H54 (cell line): ENCODE measurements around the gene ZEB2.
A peak's percentile ranks its signal among the peaks of the same experiment; 100 is the strongest.

Experiments used
- DNase-seq: peaks from one replicate; pipeline ENCODE4 v3.0.0; 2011; ENCODE audit warnings: low spot score, mixed read lengths; ENCODE audit not compliant: insufficient read length
- FAIRE-seq: peaks from 3 replicates; lab custom pipeline; 2011; peaks lifted over from hg19 to GRCh38; lab: Jason Lieb, UNC
- POLR2A ChIP-seq: IDR thresholded peaks from 2 replicates; pipeline ENCODE4 v1.6.1; 2011; ENCODE audit warnings: low read depth, mild to moderate bottlenecking, low read length

The ZEB2 gene

DNA sequence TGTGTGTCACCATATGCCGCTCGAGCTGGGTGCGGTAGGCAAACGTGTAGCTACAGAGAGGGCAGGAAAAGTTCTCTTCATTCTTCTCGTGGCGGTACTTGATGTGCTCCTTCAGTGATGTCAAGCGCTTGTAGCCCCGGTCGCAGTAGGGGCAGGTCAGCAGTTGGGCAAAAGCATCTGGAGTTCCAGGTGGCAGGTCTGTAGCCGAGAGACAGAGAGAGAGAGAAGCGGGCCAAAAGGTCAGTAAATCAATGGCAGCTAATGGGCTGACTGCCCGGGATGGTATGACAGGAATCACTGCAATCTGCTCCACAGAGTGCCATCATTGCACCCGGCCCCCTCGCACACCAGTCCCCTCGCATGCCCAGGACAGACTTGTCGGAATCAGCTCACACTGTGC lies 116.0 kb downstream of the ZEB2 start:
- no peak for TF ChIP-seq POLR2A
- DNase-seq (no peak), FAIRE-seq (no peak)

DNA sequence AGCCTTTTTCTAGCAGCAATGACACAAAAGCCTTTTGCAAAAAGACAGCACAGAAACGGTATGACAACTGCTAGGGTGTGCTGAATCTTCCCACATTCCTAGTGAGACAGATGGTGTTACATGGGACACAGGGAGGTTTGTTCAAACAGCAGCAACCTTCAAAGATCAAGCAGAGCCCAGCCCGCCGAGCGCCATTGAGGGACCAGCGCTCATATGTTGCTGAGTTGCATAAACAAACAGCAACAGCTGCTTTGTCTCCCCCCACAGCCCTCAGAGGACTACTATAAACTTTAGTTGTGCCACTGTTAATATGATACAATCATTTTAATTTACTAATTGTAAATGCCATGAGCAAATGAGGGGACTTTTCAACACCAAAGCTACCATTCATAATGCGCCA lies 117.7 kb downstream of the ZEB2 start:
- DNase-seq (no peak), FAIRE-seq (no peak)
- TF ChIP-seq POLR2A = no peak

DNA sequence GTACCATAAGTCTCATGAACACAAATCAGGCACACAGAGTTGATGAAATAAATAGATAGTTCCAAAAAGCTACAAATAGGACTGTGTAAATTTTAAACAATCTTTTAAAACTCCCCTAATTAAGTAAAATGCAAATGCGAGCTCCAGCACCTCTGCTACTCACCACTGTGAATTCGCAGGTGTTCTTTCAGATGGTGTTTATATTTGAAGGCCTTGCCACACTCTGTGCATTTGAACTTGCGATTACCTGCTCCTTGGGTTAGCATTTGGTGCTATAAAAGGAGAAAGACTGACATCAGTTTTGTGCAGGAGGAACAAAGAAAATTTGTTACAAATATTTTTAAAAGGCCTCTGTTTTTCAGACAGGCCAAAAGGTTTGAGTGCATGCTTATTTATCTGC lies 118.9 kb downstream of the ZEB2 start:
- TF ChIP-seq POLR2A = no peak
- FAIRE-seq (no peak), DNase-seq (no peak)

DNA sequence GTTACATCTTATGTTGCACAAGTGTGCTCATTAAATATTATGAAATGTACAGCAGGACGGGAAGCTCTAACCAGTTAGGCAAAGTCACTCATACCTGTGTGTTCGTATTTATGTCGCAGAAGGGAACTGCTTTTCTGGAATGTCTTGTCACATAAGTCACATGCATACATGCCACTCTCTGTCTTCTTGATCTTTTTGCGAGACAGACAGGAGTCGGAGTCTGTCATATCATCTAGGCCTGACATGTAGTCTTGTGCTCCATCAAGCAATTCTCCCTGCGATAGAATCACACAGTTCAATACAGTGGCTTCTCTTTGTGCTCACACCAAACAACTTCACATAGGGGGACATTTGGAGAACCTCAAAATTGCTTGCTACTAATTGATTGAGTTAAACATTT lies 123.6 kb downstream of the ZEB2 start:
- no peak for TF ChIP-seq POLR2A
- FAIRE-seq = no peak
- no peak for DNase-seq

DNA sequence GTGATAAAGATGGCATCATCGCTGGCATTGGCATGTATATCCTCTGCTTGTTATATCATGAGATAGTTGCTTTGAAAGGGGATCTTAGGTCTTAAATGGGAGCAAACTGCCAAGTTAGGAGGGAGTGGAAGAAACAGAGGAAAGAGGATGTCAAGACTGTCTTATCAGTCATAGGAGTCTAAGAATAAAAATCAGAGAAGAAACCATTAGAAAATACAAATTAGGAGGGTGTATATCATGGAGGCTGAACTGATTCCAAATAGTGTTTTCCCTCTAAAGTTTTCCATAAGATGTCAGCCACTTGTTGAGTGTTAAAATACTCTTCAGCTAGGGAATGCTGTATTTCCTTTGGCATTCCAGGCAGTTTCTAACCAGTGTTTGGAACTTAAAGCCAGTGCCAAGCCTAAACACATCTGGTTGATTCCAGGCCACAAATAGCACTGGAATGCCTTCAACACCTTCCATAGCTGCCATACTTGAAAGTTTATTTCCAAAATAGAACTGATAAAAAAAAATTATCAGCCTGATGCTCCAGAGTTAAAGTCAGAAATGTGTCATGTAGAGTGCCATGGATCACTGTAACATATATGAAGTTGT lies 129.4 kb downstream of the ZEB2 start:
- TF ChIP-seq POLR2A = no peak
- FAIRE-seq (no peak), DNase-seq (no peak)

DNA sequence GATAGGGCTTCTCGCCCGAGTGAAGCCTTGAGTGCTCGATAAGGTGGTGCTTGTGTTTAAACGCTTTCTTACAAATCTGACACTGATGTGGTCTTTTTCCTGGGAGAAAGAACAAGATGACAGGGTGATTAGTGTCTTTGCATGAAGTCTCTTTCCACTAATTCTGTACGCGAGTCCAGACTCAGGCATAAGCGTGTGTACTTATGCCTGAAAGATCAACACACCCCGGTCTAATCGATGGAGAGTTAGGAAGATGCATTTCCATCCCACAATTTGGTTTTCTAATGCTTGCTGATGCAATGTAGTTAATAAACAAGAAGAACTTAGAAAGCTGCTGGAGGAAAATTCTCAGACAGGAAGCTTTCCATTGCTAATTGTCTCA lies 130.0 kb downstream of the ZEB2 start:
- no peak for DNase-seq
- no peak for FAIRE-seq
- no peak for TF ChIP-seq POLR2A

DNA sequence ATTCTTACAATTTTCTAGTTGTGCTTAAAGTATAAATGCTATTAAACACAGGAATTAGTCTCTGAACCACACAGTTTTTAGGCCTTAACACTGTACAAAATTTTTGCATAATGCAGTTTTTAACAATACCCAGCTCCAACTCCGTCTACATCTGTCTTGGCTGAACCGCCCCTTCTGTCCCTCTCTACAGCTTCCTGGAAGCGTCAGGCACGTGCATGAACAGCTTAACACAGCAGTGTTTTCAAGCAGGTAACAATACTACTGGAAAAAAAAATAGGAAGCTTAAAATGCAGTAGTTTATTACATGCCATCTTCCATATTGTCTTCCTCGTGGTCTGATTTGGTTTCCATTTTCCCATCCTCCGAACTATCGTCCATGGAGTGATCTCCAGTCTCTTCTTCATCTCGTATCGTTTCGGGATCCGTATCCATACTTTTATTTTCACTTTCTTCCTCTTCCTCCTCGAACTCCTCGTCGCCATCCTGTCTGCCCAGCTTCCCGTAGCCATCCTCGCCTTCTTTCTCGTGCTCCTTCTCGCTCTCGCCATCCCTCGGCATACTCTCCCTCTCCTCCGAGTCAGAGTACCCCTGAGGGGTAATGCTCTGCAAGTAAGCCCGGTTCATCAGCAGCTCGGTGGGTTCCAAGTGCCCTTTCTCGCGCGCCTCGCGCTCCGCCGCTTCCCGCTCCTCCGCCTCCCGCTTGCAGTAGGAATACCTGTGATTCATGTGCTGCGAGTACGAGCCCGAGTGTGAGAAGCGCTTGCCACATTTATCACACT lies 130.6 kb downstream of the ZEB2 start:
- DNase-seq = no peak

DNA sequence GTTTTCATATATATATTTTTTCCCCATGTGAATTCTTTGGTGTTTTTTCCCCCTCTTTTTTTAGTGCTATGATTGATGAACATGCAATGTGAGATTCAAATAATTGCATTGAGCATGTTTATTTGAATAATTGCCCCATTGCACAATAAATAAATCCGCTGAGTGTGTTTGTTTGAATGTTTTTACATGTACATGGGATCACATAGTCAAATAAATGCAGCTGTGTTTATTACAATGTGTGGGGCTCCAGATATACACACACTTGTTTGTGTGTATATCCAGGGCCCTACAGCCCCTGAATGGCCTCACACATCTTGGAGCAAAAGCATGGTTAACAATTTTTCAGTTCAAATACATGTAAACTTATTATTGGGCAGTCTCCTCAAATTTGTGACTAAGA lies 134.5 kb downstream of the ZEB2 start:
- DNase-seq (no peak), FAIRE-seq (no peak)
- TF ChIP-seq POLR2A = no peak

More for the DNA sequence above, 130.6 kb downstream of the ZEB2 start:
- FAIRE-seq = peak; percentile 38
- TF ChIP-seq POLR2A = no peak

DNA sequence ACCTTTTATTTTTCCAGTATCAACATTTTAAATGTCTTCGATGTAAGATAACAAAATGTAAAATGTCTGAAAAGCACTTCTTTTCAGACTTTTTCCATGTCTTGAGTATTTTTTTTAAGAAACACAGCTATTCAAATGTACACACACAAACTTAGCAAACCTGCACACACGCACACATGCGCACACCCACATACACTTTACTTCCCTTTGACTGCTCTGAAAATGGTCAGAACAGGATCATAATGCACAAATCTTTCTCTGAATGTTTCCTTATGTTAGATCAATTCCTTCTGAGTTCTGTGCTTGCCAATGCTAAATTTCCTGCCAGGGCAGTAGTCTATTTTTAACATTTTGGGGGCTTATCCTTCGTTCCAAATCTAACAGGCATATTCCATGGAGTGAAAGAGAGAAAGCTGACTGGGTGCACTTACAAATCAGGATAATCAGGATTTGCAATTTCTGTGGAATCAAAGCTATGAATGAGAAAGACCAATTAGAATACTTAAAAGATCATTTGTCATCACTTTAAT lies 136.3 kb downstream of the ZEB2 start:
- DNase-seq (no peak), FAIRE-seq (peak; percentile 11)
- no peak for TF ChIP-seq POLR2A

DNA sequence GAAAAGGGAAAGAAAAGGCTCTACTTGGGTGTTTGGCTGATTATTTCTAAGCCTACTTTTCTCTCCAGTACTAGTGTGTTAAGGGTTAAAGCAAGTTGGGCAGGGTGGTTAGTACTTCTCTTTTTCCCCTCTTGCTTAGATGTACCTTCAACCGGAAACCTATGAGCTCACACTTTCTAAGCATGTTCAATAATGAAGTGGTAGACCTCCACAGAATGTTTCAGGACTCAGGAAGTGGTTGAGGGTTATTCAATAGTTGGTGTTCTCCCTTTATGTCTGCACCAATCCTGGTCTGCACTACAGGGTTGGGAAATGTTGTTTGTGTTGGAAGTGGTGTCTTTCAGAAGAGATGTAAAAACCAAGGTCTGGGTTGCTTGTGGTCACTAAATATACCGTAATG lies 137.1 kb downstream of the ZEB2 start:
- no peak for TF ChIP-seq POLR2A
- no peak for DNase-seq
- FAIRE-seq = peak; percentile 27

DNA sequence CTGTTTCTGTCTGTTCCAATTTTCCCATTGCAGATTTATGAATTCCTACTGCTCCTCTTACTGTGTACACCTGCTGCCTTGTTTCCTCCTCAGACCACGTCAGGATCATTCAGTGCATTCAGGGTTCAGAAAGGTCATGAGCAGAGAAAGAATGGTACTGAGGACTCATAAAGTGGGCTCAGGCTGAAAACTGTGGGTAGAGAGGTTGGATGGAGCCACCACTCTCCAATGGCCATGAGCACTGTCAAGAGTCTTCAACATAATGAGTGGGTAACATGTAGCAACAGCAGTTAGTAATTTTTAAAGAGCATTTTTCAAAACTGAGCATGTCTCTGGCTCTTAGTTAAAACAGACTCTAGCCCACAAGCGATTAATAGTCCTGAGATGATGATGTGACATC lies 138.2 kb downstream of the ZEB2 start:
- DNase-seq = no peak
- no peak for TF ChIP-seq POLR2A
- no peak for FAIRE-seq

DNA sequence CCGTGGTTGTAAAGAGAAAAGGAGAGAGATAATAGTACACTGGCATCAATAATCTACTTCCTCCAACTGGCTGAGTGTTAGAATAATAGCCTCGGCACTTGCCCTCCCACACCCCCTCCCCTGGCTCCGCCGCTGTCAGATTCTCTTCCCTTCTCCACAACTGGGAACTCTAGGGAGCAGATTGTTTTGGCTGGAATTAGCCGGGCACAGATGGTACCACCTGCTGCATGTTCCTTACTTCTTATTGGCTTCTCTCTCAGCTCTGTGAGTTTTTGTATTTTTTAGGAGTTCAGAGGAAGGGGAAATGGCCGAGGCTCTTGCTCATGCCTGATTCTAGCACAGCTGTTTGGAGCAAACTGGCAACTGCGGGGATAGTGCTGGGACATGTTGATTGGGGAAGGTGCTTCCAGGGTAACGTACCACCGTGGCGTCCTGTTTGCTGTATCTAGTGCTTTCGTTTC lies 140.0 kb downstream of the ZEB2 start:
- DNase-seq = no peak
- no peak for FAIRE-seq
- TF ChIP-seq POLR2A = no peak

DNA sequence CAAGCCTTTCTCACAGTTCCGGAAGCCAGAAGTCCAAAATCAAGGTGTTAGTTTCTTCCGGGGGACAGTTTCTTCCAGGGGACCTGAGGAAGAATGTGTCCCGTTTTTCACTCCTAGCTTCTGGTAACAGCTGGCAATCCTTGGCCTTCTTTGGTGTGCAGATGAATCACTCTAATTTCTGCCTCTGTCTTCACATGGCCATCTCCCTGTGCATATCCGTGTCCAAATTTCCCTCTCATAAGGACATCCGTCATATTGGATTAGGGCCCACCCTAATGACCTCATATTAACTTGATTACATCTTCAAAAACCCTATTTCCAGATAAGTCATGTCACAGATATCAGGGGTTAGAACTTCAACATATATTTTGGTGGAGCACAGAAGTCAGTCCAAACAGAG lies 141.4 kb downstream of the ZEB2 start:
- DNase-seq (no peak), FAIRE-seq (no peak)
- no peak for TF ChIP-seq POLR2A

DNA sequence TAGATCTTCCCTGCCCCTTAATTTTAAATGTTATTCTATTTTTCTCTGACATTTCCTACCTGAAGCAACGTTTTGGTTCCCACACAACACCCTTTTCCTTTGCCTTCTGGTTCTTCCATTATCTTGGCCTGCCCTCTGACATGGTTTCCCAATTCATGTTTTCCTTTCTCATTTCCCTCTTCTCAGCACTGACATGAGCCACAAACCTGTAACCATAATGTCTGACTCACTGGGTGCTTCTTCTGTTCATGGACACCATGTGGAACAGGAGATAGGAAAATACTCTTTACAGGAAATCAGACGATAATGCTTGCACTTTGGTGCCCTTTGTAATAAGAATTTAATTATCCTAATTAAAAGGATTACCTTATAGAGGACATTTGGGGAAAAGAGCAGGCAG lies 142.0 kb downstream of the ZEB2 start:
- no peak for FAIRE-seq
- DNase-seq = no peak
- TF ChIP-seq POLR2A = no peak

DNA sequence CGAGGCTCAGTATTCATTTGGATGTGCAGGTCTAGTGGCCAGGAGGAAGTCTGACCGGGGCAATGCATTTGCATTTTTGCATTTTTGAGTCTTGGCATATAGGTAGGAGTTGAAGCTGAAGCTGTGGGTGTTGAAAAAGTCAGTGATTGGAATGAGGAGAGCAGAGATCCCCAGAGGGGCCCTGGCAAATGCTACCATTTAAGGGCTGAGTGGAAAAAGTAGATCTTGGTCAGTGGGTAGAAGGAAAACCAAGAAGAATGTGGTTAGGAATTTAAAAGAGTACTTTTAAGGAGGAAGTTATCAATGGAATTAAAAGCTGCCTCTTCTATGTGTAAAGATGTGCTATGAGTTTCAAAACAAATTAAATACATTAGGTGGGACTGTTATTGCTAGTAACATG lies 143.0 kb downstream of the ZEB2 start:
- TF ChIP-seq POLR2A = no peak
- no peak for DNase-seq
- no peak for FAIRE-seq
